Mesenchymal stem cell (in vitro differentiated cells and primary cell): ENCODE measurements around the gene FASTKD1.

ENCODE experiments used
- DNase-seq: peaks from one replicate; pipeline ENCODE4 v3.0.0-alpha.2; 2013
- H2AFZ ChIP-seq: one replicate; pipeline ENCODE4 v1.6.1; 2013; ENCODE audit warnings: low read depth, mild to moderate bottlenecking, control low read depth, inconsistent platforms, low read length, moderate library complexity
- H2AK5ac ChIP-seq: 2 replicates; pipeline ENCODE4 v1.6.1; 2013; ENCODE audit warnings: low read length, moderate library complexity, mild to moderate bottlenecking, inconsistent platforms; ENCODE audit not compliant: severe bottlenecking
- H2BK120ac ChIP-seq: one replicate; pipeline ENCODE4 v1.6.1; 2013; ENCODE audit warnings: low read depth, mild to moderate bottlenecking, inconsistent platforms, low read length, moderate library complexity
- H2BK12ac ChIP-seq, 2 experiments: one replicate each; pipeline ENCODE4 v1.6.1; 2013; ENCODE audit warnings: inconsistent platforms in 2 of 2, low read length in 2 of 2, mild to moderate bottlenecking in 2 of 2, moderate library complexity in 2 of 2, control low read depth in 1 of 2
- H2BK15ac ChIP-seq: one replicate; pipeline ENCODE4 v1.6.1; 2013; ENCODE audit warnings: mild to moderate bottlenecking, low read depth, inconsistent platforms; ENCODE audit not compliant: poor library complexity, severe bottlenecking
- H2BK5ac ChIP-seq: 2 replicates; pipeline ENCODE4 v1.6.1; 2013; ENCODE audit warnings: low read depth, mild to moderate bottlenecking, low read length, control low read depth, inconsistent platforms; ENCODE audit not compliant: poor library complexity, severe bottlenecking
- H3K14ac ChIP-seq, 2 experiments: one replicate each; pipeline ENCODE4 v1.6.1; 2013; ENCODE audit warnings: inconsistent platforms in 2 of 2, low read length in 2 of 2, control low read depth in 1 of 2, mild to moderate bottlenecking in 1 of 2, moderate library complexity in 1 of 2
- H3K18ac ChIP-seq, 2 experiments: one replicate each; pipeline ENCODE4 v1.6.1; 2013; ENCODE audit warnings: inconsistent platforms in 2 of 2, low read length in 2 of 2, control low read depth in 1 of 2, low read depth in 1 of 2, mild to moderate bottlenecking in 1 of 2
- H3K23ac ChIP-seq, 2 experiments: one replicate each; pipeline ENCODE4 v1.6.1; 2013; ENCODE audit warnings: inconsistent platforms in 2 of 2, low read length in 2 of 2, mild to moderate bottlenecking in 2 of 2, moderate library complexity in 2 of 2, control low read depth in 1 of 2
- H3K27ac ChIP-seq: 2 replicates; pipeline ENCODE4 v1.5.1; 2013; ENCODE audit warnings: mild to moderate bottlenecking, moderate library complexity, low read length, control low read depth, inconsistent platforms; ENCODE audit not compliant: poor library complexity, severe bottlenecking
- H3K27me3 ChIP-seq, 2 experiments: 2 replicates each; pipeline versions ENCODE4 v1.6.1 to v1.7.0; 2013; ENCODE audit warnings: low read length in 2 of 2, mild to moderate bottlenecking in 2 of 2, moderate library complexity in 2 of 2, control low read depth in 1 of 2, inconsistent platforms in 1 of 2; ENCODE audit not compliant: control insufficient read depth in 1 of 2, insufficient read depth in 1 of 2
- H3K36me3 ChIP-seq, 2 experiments: 2 replicates each; pipeline versions ENCODE4 v1.6.1 to v1.7.0; 2013; ENCODE audit warnings: low read length in 2 of 2, control low read depth in 1 of 2, inconsistent platforms in 1 of 2, low read depth in 1 of 2, mild to moderate bottlenecking in 1 of 2; ENCODE audit not compliant: insufficient read depth in 2 of 2, control insufficient read depth in 1 of 2
- H3K4ac ChIP-seq, 2 experiments: one replicate each; pipeline ENCODE4 v1.6.1; 2013; ENCODE audit warnings: inconsistent platforms in 2 of 2, low read length in 2 of 2, mild to moderate bottlenecking in 2 of 2, moderate library complexity in 2 of 2, control low read depth in 1 of 2, low read depth in 1 of 2
- H3K4me1 ChIP-seq: 2 replicates; pipeline ENCODE4 v1.6.1; 2013; ENCODE audit warnings: low read depth, low read length, control low read depth; ENCODE audit not compliant: control insufficient read depth, insufficient read depth
- H3K4me2 ChIP-seq: 2 replicates; pipeline ENCODE4 v1.6.1; 2013; ENCODE audit warnings: low read length, mild to moderate bottlenecking, inconsistent platforms; ENCODE audit not compliant: poor library complexity, severe bottlenecking
- H3K4me3 ChIP-seq, 2 experiments: 2 replicates each; pipeline versions ENCODE4 v1.5.1 to v1.7.0; 2013; ENCODE audit warnings: low read length in 2 of 2, mild to moderate bottlenecking in 2 of 2, control low read depth in 1 of 2, low read depth in 1 of 2; ENCODE audit not compliant: insufficient read depth in 1 of 2
- H3K79me1 ChIP-seq: replicated peaks from 2 replicates; pipeline ENCODE4 v1.6.1; 2013; ENCODE audit warnings: mild to moderate bottlenecking, control low read depth, low read length, inconsistent platforms; ENCODE audit not compliant: poor library complexity, severe bottlenecking
- H3K9ac ChIP-seq: 2 replicates; pipeline ENCODE4 v1.7.0; 2013; ENCODE audit warnings: mild to moderate bottlenecking, low read length, moderate library complexity
- H3K9me3 ChIP-seq: 2 replicates; pipeline ENCODE4 v1.7.0; 2013; ENCODE audit warnings: mild to moderate bottlenecking, low read length; ENCODE audit not compliant: control insufficient read depth
- H4K8ac ChIP-seq: one replicate; pipeline ENCODE4 v1.6.1; 2013; ENCODE audit warnings: inconsistent platforms, mild to moderate bottlenecking, low read length, moderate library complexity
- H4K91ac ChIP-seq: one replicate; pipeline ENCODE4 v1.6.1; 2013; ENCODE audit warnings: mild to moderate bottlenecking, low read length, inconsistent platforms
- WGBS: methylation state at CpG from one replicate; pipeline ENCODE4 v1.1.7; 2013; ENCODE audit warnings: mixed read lengths; 5-methylcytosine and 5-hydroxymethylcytosine counted together

Gene FASTKD1

GRCh38 chr2:169495310-169495928 is 78.2 kb downstream of the FASTKD1 start:
- H2AFZ ChIP-seq: no peak overlapping the region
- no peak overlapping the region for H2BK12ac ChIP-seq
- H3K27me3 ChIP-seq: no peaks in the 10 kb centered on the region
- no peak overlapping the region for H3K4me2 ChIP-seq
- no peaks in the 10 kb centered on the region for H3K4me1 ChIP-seq
- H3K4ac ChIP-seq: no peak overlapping the region
- no peak overlapping the region for H3K4me3 ChIP-seq
- no peak overlapping the region for H3K14ac ChIP-seq
- H4K91ac ChIP-seq: no peak overlapping the region
- H2BK15ac ChIP-seq: no peak overlapping the region
- H2AK5ac ChIP-seq: no peak overlapping the region
- H3K9me3 ChIP-seq: no peaks in the 10 kb centered on the region
- 98% methylated on average over 2 of the region's 5 CpGs for WGBS
- peaks cover 4 to 43% of the 10 kb centered on the region in 2 experiments for H3K36me3 ChIP-seq
- DNase-seq: no peak
- no peak overlapping the region for H3K27ac ChIP-seq
- no peak overlapping the region for H2BK120ac ChIP-seq
- no peak overlapping the region for H3K18ac ChIP-seq
- no peak overlapping the region for H2BK5ac ChIP-seq
- no peak overlapping the region for H3K9ac ChIP-seq
- H4K8ac ChIP-seq: no peak overlapping the region
- H3K23ac ChIP-seq: no peak overlapping the region
- H3K79me1 ChIP-seq: no peaks in the 10 kb centered on the region

- no peak overlapping the region for H3K9ac ChIP-seq
- no peak overlapping the region for H3K18ac ChIP-seq
- no peak overlapping the region for H2BK120ac ChIP-seq
- no peak overlapping the region for H3K23ac ChIP-seq
- H3K4me1 ChIP-seq: peaks cover under 1% of the 10 kb centered on the region
- no peak overlapping the region for H2AFZ ChIP-seq
- no peak overlapping the region for H3K27ac ChIP-seq
- no peak for DNase-seq
- no peak overlapping the region for H4K91ac ChIP-seq
- no peaks in the 10 kb centered on the region for H3K27me3 ChIP-seq
- no peak overlapping the region for H2BK5ac ChIP-seq
- no peak overlapping the region for H2BK12ac ChIP-seq
- no peak overlapping the region for H2AK5ac ChIP-seq
- H3K4me3 ChIP-seq: no peak overlapping the region
- no peak overlapping the region for H4K8ac ChIP-seq
- H3K4me2 ChIP-seq: no peak overlapping the region
- peaks cover 4 to 33% of the 10 kb centered on the region in 2 experiments for H3K36me3 ChIP-seq
- no peaks in the 10 kb centered on the region for H3K9me3 ChIP-seq
- H3K4ac ChIP-seq: no peak overlapping the region
- 100% methylated on average over 2 of the region's 2 CpGs for WGBS
- H3K79me1 ChIP-seq: no peaks in the 10 kb centered on the region
- no peak overlapping the region for H3K14ac ChIP-seq
- no peak overlapping the region for H2BK15ac ChIP-seq
These were observed 80.3 kb downstream of the FASTKD1 start for GRCh38 chr2:169493360-169493759.

GRCh38 chr2:169491378-169491777 is 82.3 kb downstream of the FASTKD1 start:
- no peak overlapping the region for H3K23ac ChIP-seq
- H2AK5ac ChIP-seq: no peak overlapping the region
- H3K79me1 ChIP-seq: no peaks in the 10 kb centered on the region
- H3K18ac ChIP-seq: no peak overlapping the region
- no peak overlapping the region for H4K91ac ChIP-seq
- peaks cover 2% of the 10 kb centered on the region for H3K4me1 ChIP-seq
- DNase-seq: no peak
- H3K9me3 ChIP-seq: no peaks in the 10 kb centered on the region
- H2AFZ ChIP-seq: no peak overlapping the region
- no peak overlapping the region for H2BK12ac ChIP-seq
- no peak overlapping the region for H3K4me2 ChIP-seq
- H2BK120ac ChIP-seq: no peak overlapping the region
- H3K27ac ChIP-seq: no peak overlapping the region
- no peaks in the 10 kb centered on the region for H3K27me3 ChIP-seq
- H3K9ac ChIP-seq: no peak overlapping the region
- no peak overlapping the region for H3K4me3 ChIP-seq
- no peak overlapping the region for H2BK15ac ChIP-seq
- H3K14ac ChIP-seq: no peak overlapping the region
- no peak overlapping the region for H4K8ac ChIP-seq
- no peak overlapping the region for H2BK5ac ChIP-seq
- peaks cover 4 to 40% of the 10 kb centered on the region in 2 experiments for H3K36me3 ChIP-seq
- H3K4ac ChIP-seq: no peak overlapping the region

- Histone ChIP-seq H3K4me3 (no peak overlapping the region), H3K4me1 (peaks cover 2% of the 10 kb centered on the region), H3K79me1 (no peaks in the 10 kb centered on the region), H3K27me3 (no peaks in the 10 kb centered on the region), H3K18ac (no peak overlapping the region), H2BK12ac (no peak overlapping the region), H4K8ac (no peak overlapping the region), H2BK5ac (no peak overlapping the region), H3K27ac (no peak overlapping the region), H4K91ac (no peak overlapping the region), H3K9me3 (no peaks in the 10 kb centered on the region), H2BK120ac (no peak overlapping the region), H2AK5ac (no peak overlapping the region), H3K36me3 (peaks cover 4 to 43% of the 10 kb centered on the region in 2 experiments), H2BK15ac (no peak overlapping the region), H2AFZ (no peak overlapping the region), H3K4ac (no peak overlapping the region), H3K9ac (no peak overlapping the region), H3K4me2 (no peak overlapping the region), H3K23ac (no peak overlapping the region), H3K14ac (no peak overlapping the region)
- DNase-seq: no peak
These were observed 82.8 kb downstream of the FASTKD1 start for GRCh38 chr2:169490834-169491233.
